Fibroblast of the aortic adventitia (primary cell): ENCODE results near the gene NTRK3. TPM values are rescaled to one million over a fixed set of nuclear protein-coding genes. Genes with fewer than 3 reads are reported as not detected.

Experiments used
- DNase-seq: peaks from one replicate; pipeline ENCODE4 v3.0.0-alpha.2; 2010; ENCODE audit warnings: low read depth
- H3K4me3 ChIP-seq: 2 replicates; pipeline ENCODE4 v1.5.1; 2011; ENCODE audit warnings: low read depth, mild to moderate bottlenecking, control low read depth, low read length, moderate library complexity
- CTCF ChIP-seq: IDR thresholded peaks from 2 replicates; pipeline ENCODE4 v1.5.1; 2011; ENCODE audit warnings: mild to moderate bottlenecking, low read length, control low read depth, inconsistent platforms; ENCODE audit not compliant: insufficient read depth
- total RNA-seq: library from RNA; depleted of rRNA; stranded (reverse); fragments of >200 nt; gene quantifications from 2 replicates; pipeline ENCODE4 v1.2.3, GENCODE V29; 2012; ENCODE audit warnings: low replicate concordance

NTRK3 gene
- total RNA-seq, 1 donor: 19.6 TPM

- H3K4me3 ChIP-seq: no peak overlapping the region
- DNase-seq: no peak
- TF ChIP-seq CTCF: no peak
Measured at GRCh38 chr15:88262064-88262463, 5.5 kb upstream of the NTRK3 start.

- peak; percentile 44 for TF ChIP-seq CTCF
- peak; percentile 22 for DNase-seq
- peak overlapping the region; percentile 73 for H3K4me3 ChIP-seq
Measured at GRCh38 chr15:88258093-88258641, 1.6 kb upstream of the NTRK3 start.

GRCh38 chr15:88257311-88258092, 963 bp upstream of the NTRK3 start:
- H3K4me3 ChIP-seq: peak overlapping the region; percentile 73
- DNase-seq: peak; percentile 36
- no peak for TF ChIP-seq CTCF

DNA sequence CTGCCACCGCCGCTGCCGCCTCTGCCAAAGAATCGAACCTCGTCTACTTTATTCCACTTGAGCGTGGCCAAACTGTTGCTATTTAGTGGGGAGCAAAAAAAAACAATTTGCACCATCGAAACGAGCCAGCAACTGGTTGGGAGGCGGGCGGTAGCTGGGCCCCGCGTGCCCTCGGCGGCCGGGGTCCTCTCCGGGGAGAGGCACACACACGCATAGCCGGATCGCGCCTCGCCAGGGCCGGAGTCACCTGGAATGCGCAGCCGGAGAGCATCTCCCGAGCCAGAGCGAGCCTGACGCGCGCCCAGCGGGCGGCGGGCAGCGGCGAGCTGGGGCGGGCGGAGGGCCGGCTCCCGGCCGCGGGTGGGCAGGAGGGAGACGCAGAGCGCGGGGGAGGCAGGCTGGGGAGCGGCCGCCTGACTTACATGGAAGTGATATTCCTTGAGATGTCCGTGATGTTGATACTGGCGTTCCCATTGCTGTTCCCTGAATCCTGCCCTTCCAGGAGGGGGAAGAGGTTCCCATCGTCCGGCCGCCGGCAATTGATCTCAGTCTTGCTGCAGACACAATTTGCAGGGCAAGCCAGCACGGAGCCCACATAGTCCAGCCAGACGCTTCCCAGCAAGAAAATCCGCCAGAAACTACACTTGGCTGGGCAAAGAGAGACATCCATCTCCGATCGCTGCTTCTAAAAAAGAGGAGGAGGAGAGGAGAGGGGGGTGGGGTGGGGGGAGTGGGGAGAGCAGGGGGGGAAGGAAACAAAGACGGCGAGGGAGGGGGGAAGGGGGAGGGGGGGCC, 858 bp downstream of the NTRK3 start:
- peak overlapping the region; percentile 84 for H3K4me3 ChIP-seq
- DNase-seq: peak; percentile 65
- no peak for TF ChIP-seq CTCF

GRCh38 chr15:88255087-88255483, 1.5 kb downstream of the NTRK3 start:
- no peak for TF ChIP-seq CTCF
- peak overlapping the region; percentile 84 for H3K4me3 ChIP-seq
- no peak for DNase-seq

DNA sequence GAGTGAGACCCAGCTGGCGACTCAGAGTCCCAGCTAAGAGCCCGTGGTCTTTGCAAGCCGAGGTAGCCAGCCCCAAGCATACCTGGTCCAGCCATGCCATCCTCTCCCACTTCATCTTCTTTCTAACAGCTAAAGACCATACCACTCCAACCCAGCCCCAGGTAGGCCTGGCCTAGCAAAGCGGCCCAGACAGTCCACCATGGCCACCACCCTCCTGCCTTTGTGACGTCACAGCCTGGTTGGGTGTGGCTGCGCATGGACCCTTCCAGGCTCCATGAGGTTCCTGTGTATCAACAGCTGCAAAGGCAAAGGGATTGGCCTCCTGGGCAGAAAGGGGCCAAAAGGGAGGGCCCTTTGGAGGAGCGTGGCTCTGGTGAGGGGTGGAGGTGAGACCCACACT, 4.1 kb downstream of the NTRK3 start:
- no peak for TF ChIP-seq CTCF
- no peak for DNase-seq
- no peak overlapping the region for H3K4me3 ChIP-seq
